H1 (cell line): Measurements from ENCODE around the gene ZNF385B. TPM values are rescaled to one million over a fixed set of nuclear protein-coding genes. Genes with fewer than 3 reads are reported as not detected.

Experiments
- CTCF ChIA-PET: fragments of 300-600 bp; sonication (Branson Sonifier 250); formaldehyde crosslinking; loops from one replicate; lab custom pipeline; 2021; ENCODE audit not compliant: partially characterized antibody; lab: Charles Lee
- POLR2A ChIA-PET: fragments of 300-600 bp; sonication (Branson Sonifier 250); formaldehyde crosslinking; loops from one replicate; lab custom pipeline; 2021; ENCODE audit warnings: inconsistent platforms; ENCODE audit not compliant: partially characterized antibody; lab: Charles Lee
- DNase-seq, 2 experiments: peaks; one replicate each; pipeline versions ENCODE4 v3.0.0 to v3.0.0-alpha.2; 2010 to 2022; ENCODE audit warnings: low spot score in 2 of 2, low read depth in 1 of 2, mixed read lengths in 1 of 2
- FAIRE-seq: peaks from 2 replicates; lab custom pipeline; 2011; peaks lifted over from hg19 to GRCh38; lab: Jason Lieb, UNC
- H2AFZ ChIP-seq: 2 replicates; pipeline ENCODE4 v1.8.1; 2012; ENCODE audit warnings: low read length, inconsistent platforms
- H2AK5ac ChIP-seq: 2 replicates; pipeline ENCODE4 v1.6.1; 2013; ENCODE audit warnings: low read depth, low read length
- H2BK120ac ChIP-seq: replicated peaks from 2 replicates; pipeline ENCODE3; 2013; ENCODE audit warnings: low read depth, low read length, inconsistent platforms
- H2BK12ac ChIP-seq: 2 replicates; pipeline ENCODE4 v1.6.1; 2013; ENCODE audit warnings: low read depth, low read length
- H2BK15ac ChIP-seq: 2 replicates; pipeline ENCODE4 v1.6.1; 2013; ENCODE audit warnings: low read length
- H2BK20ac ChIP-seq: 2 replicates; pipeline ENCODE4 v1.6.1; 2013; ENCODE audit warnings: low read length
- H2BK5ac ChIP-seq: 2 replicates; pipeline ENCODE4 v1.6.1; 2013; ENCODE audit warnings: low read depth, low read length
- H3K14ac ChIP-seq: 2 replicates; pipeline ENCODE4 v1.6.1; 2013; ENCODE audit warnings: inconsistent platforms; ENCODE audit not compliant: insufficient read length
- H3K18ac ChIP-seq: 2 replicates; pipeline ENCODE4 v1.6.1; 2013; ENCODE audit warnings: low read length; ENCODE audit errors: extremely low read depth
- H3K23ac ChIP-seq: 2 replicates; pipeline ENCODE4 v1.6.1; 2013; ENCODE audit warnings: inconsistent platforms; ENCODE audit not compliant: insufficient read length
- H3K23me2 ChIP-seq: 2 replicates; pipeline ENCODE4 v1.6.1; 2013; ENCODE audit warnings: low read depth, low read length
- H3K27ac ChIP-seq: 2 replicates; pipeline ENCODE4 v1.6.1; 2011; ENCODE audit warnings: low read depth, low read length, inconsistent platforms
- H3K27me3 ChIP-seq, 4 experiments: replicated peaks in 1 of 4; 1 replicate in 1 of 4; 2 replicates in 3 of 4; pipeline versions ENCODE4 v1.6.1 to v1.8.1; 2011 to 2013; ENCODE audit warnings: low read length in 3 of 4, mild to moderate bottlenecking in 3 of 4, inconsistent platforms in 2 of 4, mixed read lengths in 2 of 4, moderate library complexity in 1 of 4; ENCODE audit not compliant: control insufficient read depth in 3 of 4, insufficient read depth in 3 of 4; ENCODE audit errors: extremely low read depth in 1 of 4
- H3K36me3 ChIP-seq, 4 experiments: 2 replicates each; pipeline versions ENCODE4 v1.6.1 to v1.8.1; 2011 to 2013; ENCODE audit warnings: mild to moderate bottlenecking in 4 of 4, low read length in 3 of 4, moderate library complexity in 2 of 4, control low read depth in 1 of 4, inconsistent platforms in 1 of 4; ENCODE audit not compliant: insufficient read depth in 4 of 4, control insufficient read depth in 2 of 4
- H3K4ac ChIP-seq: replicated peaks from 2 replicates; pipeline ENCODE3; 2013; ENCODE audit warnings: low read length, low read depth, mixed read lengths, inconsistent platforms; ENCODE audit not compliant: insufficient read length
- H3K4me1 ChIP-seq, 4 experiments: replicated peaks in 1 of 4; 1 replicate in 1 of 4; 2 replicates in 3 of 4; pipeline versions ENCODE4 v1.6.1 to v1.8.1; 2011 to 2013; ENCODE audit warnings: low read length in 3 of 4, inconsistent platforms in 2 of 4, mixed read lengths in 1 of 4; ENCODE audit not compliant: insufficient read depth in 4 of 4, control insufficient read depth in 3 of 4
- H3K4me2 ChIP-seq, 2 experiments: 2 replicates each; pipeline versions ENCODE4 v1.6.1 to v1.8.1; 2011 to 2013; ENCODE audit warnings: low read depth in 2 of 2, low read length in 2 of 2, control low read depth in 1 of 2, inconsistent platforms in 1 of 2, mild to moderate bottlenecking in 1 of 2; ENCODE audit not compliant: insufficient read depth in 1 of 2
- H3K4me3 ChIP-seq, 4 experiments: fragments of 200-600, 300-600 bp in 1 of 4; sonication (generic), shearing (Covaris generic), sonication (Bioruptor Twin) in 1 of 4; 2 replicates each; pipeline versions ENCODE4 v1.5.1 to v1.8.1; 2011 to 2016; ENCODE audit warnings: low read length in 4 of 4, low read depth in 3 of 4, control low read depth in 2 of 4, inconsistent platforms in 2 of 4, mild to moderate bottlenecking in 2 of 4, mixed read lengths in 1 of 4, moderate library complexity in 1 of 4; ENCODE audit not compliant: insufficient read depth in 2 of 4; ENCODE audit errors: extremely low read depth in 1 of 4
- H3K56ac ChIP-seq: replicated peaks from 2 replicates; pipeline ENCODE3; 2013; ENCODE audit warnings: low read depth, mild to moderate bottlenecking, mixed read lengths, low read length, inconsistent platforms; ENCODE audit not compliant: insufficient read length
- H3K79me1 ChIP-seq: 2 replicates; pipeline ENCODE4 v1.6.1; 2013; ENCODE audit warnings: low read depth, low read length, control low read depth
- H3K79me2 ChIP-seq, 2 experiments: 2 replicates each; pipeline versions ENCODE4 v1.6.1 to v1.8.1; 2012 to 2013; ENCODE audit warnings: low read length in 2 of 2, mild to moderate bottlenecking in 2 of 2, inconsistent platforms in 1 of 2; ENCODE audit not compliant: insufficient read depth in 2 of 2, control insufficient read depth in 1 of 2
- H3K9ac ChIP-seq, 4 experiments: replicated peaks in 1 of 4; 1 replicate in 1 of 4; 2 replicates in 3 of 4; pipeline versions ENCODE4 v1.6.1 to v1.8.1; 2011 to 2013; ENCODE audit warnings: low read depth in 3 of 4, low read length in 3 of 4, control low read depth in 2 of 4, mild to moderate bottlenecking in 2 of 4, moderate library complexity in 2 of 4, inconsistent platforms in 1 of 4; ENCODE audit errors: extremely low read depth in 1 of 4
- H3K9me3 ChIP-seq, 2 experiments: 2 replicates each; pipeline versions ENCODE4 v1.6.1 to v1.8.1; 2012 to 2013; ENCODE audit warnings: mild to moderate bottlenecking in 2 of 2, moderate library complexity in 2 of 2, control low read depth in 1 of 2, inconsistent platforms in 1 of 2, low read depth in 1 of 2, low read length in 1 of 2, mixed read lengths in 1 of 2; ENCODE audit not compliant: insufficient read depth in 2 of 2
- H4K20me1 ChIP-seq, 2 experiments: replicated peaks in 1 of 2; 2 replicates each; pipeline versions ENCODE3 to v1.8.1; 2011 to 2013; ENCODE audit warnings: inconsistent platforms in 2 of 2, low read length in 2 of 2, mild to moderate bottlenecking in 1 of 2; ENCODE audit not compliant: insufficient read depth in 2 of 2, control insufficient read depth in 1 of 2
- H4K5ac ChIP-seq: 2 replicates; pipeline ENCODE4 v1.6.1; 2013; ENCODE audit warnings: low read length, low read depth, mixed read lengths, inconsistent platforms; ENCODE audit not compliant: insufficient read length
- H4K8ac ChIP-seq: 2 replicates; pipeline ENCODE4 v1.8.0; 2013; ENCODE audit warnings: mild to moderate bottlenecking, moderate library complexity, low read length, inconsistent platforms; ENCODE audit not compliant: insufficient read depth; ENCODE audit errors: extremely low read depth
- H4K91ac ChIP-seq: replicated peaks from 2 replicates; pipeline ENCODE3; 2013; ENCODE audit warnings: low read length, mixed read lengths, inconsistent platforms; ENCODE audit not compliant: insufficient read length
- BCL11A ChIP-seq, 2 experiments: IDR thresholded peaks; one replicate each; pipeline ENCODE4 v1.6.1; 2011; ENCODE audit warnings: low read depth in 2 of 2, low read length in 2 of 2, mild to moderate bottlenecking in 2 of 2
- CREB1 ChIP-seq: IDR thresholded peaks from 2 replicates; pipeline ENCODE4 v1.6.1; 2012; ENCODE audit warnings: inconsistent platforms
- E2F6 ChIP-seq: IDR thresholded peaks from 2 replicates; pipeline ENCODE4 v1.6.1; 2012; ENCODE audit warnings: inconsistent platforms
- HDAC6 ChIP-seq: IDR thresholded peaks from one replicate; pipeline ENCODE4 v1.7.1; 2012; ENCODE audit warnings: low read depth, mild to moderate bottlenecking, inconsistent platforms, low read length, moderate library complexity
- KDM1A ChIP-seq: fragments of 200-600, 300-600 bp; sonication (generic); IDR thresholded peaks from 2 replicates; pipeline ENCODE4 v1.7.1; 2016; ENCODE audit warnings: mild to moderate bottlenecking, low read length, borderline replicate concordance
- NRF1 ChIP-seq: IDR thresholded peaks from 2 replicates; pipeline ENCODE4 v1.6.1; 2011; ENCODE audit warnings: mild to moderate bottlenecking, low read depth, low read length, improper control_type of control experiment
- POU5F1 ChIP-seq: IDR thresholded peaks from 2 replicates; pipeline ENCODE4 v1.6.1; 2011; ENCODE audit warnings: low read depth, mild to moderate bottlenecking, low read length, moderate library complexity
- RAD21 ChIP-seq, 2 experiments: IDR thresholded peaks in 1 of 2; conservative IDR thresholded peaks in 1 of 2; 2 replicates each; pipeline ENCODE4 v1.6.1; 2011; ENCODE audit warnings: low read depth in 2 of 2, low read length in 2 of 2, improper control_type of control experiment in 1 of 2, inconsistent platforms in 1 of 2, mild to moderate bottlenecking in 1 of 2, moderate library complexity in 1 of 2
- RXRA ChIP-seq: IDR thresholded peaks from 2 replicates; pipeline ENCODE4 v1.6.1; 2011; ENCODE audit warnings: low read depth, mild to moderate bottlenecking, low read length, moderate library complexity; ENCODE audit not compliant: insufficient read depth
- SIRT6 ChIP-seq: IDR thresholded peaks from one replicate; pipeline ENCODE4 v1.7.1; 2012; ENCODE audit warnings: low read length, inconsistent platforms
- SIX5 ChIP-seq: IDR thresholded peaks from 2 replicates; pipeline ENCODE4 v1.6.1; 2011; ENCODE audit warnings: mild to moderate bottlenecking, low read depth, low read length
- SP4 ChIP-seq: IDR thresholded peaks from 2 replicates; pipeline ENCODE4 v1.6.1; 2012; ENCODE audit warnings: low read length, inconsistent platforms
- TBP ChIP-seq: IDR thresholded peaks from 2 replicates; pipeline ENCODE4 v1.6.1; 2011; ENCODE audit warnings: low read depth, low read length, improper control_type of control experiment
- WGBS, 2 experiments: shearing (Covaris generic) in 1 of 2; methylation state at CpG; one replicate each; pipeline versions ENCODE4 v1.1.6 to v1.1.7; 2013 to 2015; ENCODE audit warnings: low lambda C conversion rate in 2 of 2, mixed read lengths in 2 of 2, inconsistent platforms in 1 of 2, low coverage in 1 of 2, missing lambda C conversion rate in 1 of 2; ENCODE audit not compliant: insufficient replicate concordance in 2 of 2, insufficient coverage in 1 of 2, insufficient read length in 1 of 2; ENCODE audit errors: extremely low coverage in 1 of 2, missing lambda C conversion rate in 1 of 2; 5-methylcytosine and 5-hydroxymethylcytosine counted together
- polyA plus RNA-seq, 7 experiments: library from polyadenylated mRNA; depleted of rRNA in 3 of 7; stranded (reverse) in 5 of 7; unstranded in 2 of 7; fragments of >200 nt in 5 of 7; fragments of 200-250 nt in 2 of 7; gene quantifications; 1 replicate in 5 of 7; 2 replicates in 1 of 7; 4 replicates in 1 of 7; pipeline versions ENCODE4 v1.2.1 to v1.2.3, GENCODE V29; 2011 to 2013; ENCODE audit warnings: missing spikeins in 2 of 7, mixed read lengths in 2 of 7
- total RNA-seq: library from RNA; stranded (reverse); fragmentation: NEBNext Ultra II Directional; extraction: Animal tissue kit (Norgen Biotek cat#: 25700); gene quantifications from 2 replicates; pipeline ENCODE4 v1.2.1, GENCODE V29; 2021

ZNF385B gene
- total and polyA plus RNA-seq, 2 of the 8 experiments (the other 6 are each of a cell fraction or from before 2014, with no cell fraction given), result 1.1 to 3.7 TPM

GRCh38 chr2:179646862-179647587, 214.4 kb downstream of the ZNF385B start:
- Histone ChIP-seq H3K9me3 (no peaks in the 10 kb centered on the region), H2BK120ac (no peak overlapping the region), H3K79me1 (no peaks in the 10 kb centered on the region), H2BK15ac (no peak overlapping the region), H3K9ac (no peak overlapping the region), H2BK12ac (no peak overlapping the region), H3K14ac (no peak overlapping the region), H4K5ac (no peak overlapping the region), H2AK5ac (no peak overlapping the region), H4K8ac (no peak overlapping the region), H4K91ac (no peak overlapping the region), H2AFZ (no peak overlapping the region), H3K23ac (no peak overlapping the region), H3K18ac (no peak overlapping the region), H2BK5ac (no peak overlapping the region), H4K20me1 (no peaks in the 10 kb centered on the region), H3K4ac (no peak overlapping the region), H3K79me2 (no peaks in the 10 kb centered on the region), H2BK20ac (no peak overlapping the region), H3K36me3 (no peaks in the 10 kb centered on the region), H3K4me3 (no peak overlapping the region), H3K27me3 (no peaks in the 10 kb centered on the region), H3K4me2 (no peak overlapping the region), H3K27ac (no peak overlapping the region), H3K56ac (no peak overlapping the region), H3K4me1 (no peaks in the 10 kb centered on the region), H3K23me2 (no peaks in the 10 kb centered on the region)
- CTCF ChIA-PET, result interaction anchor here (0.6 to 1.3 kb wide), 3 partner anchors 9 to 146 kb away, joined by 3 to 4 read pairs (median 4); no protein-coding TSS in a partner anchor
- DNase-seq, result no peak
- no peak for FAIRE-seq
- 90% methylated on average over 3 of the region's 3 CpGs; no CpG with 5 or more reads in 1 of the 2 experiments for WGBS, 2 experiments
- POLR2A ChIA-PET, result no interaction called here
- TF ChIP-seq NRF1 (no peak), SIRT6 (no peak), BCL11A (IDR thresholded peaks at IDR 0.05; ENCODE audit: low read depth in 2 of 2, low read length in 2 of 2) (no peak), RXRA (no peak), CREB1 (no peak), RAD21 (IDR thresholded peaks at IDR 0.05 in 1 of 2, conservative IDR thresholded peaks at IDR 0.05 in 1 of 2; ENCODE audit: low read depth in 2 of 2, low read length in 2 of 2) (no peak), POU5F1 (no peak), KDM1A (no peak), TBP (no peak), SIX5 (no peak), HDAC6 (no peak), E2F6 (no peak), SP4 (no peak)
